PC-3 (cell line): ENCODE data around the gene CELSR2. TPM values are rescaled to one million over a fixed set of nuclear protein-coding genes. Genes with fewer than 3 reads are reported as not detected.

ENCODE experiments used
- ATAC-seq: fragments of 200-7000 bp; cut with Tn5 transposase; 2 replicates; pipeline ENCODE4 v1.9.1; 2020; ENCODE audit warnings: mild to moderate bottlenecking, moderate library complexity
- BruUV-seq: library from RNA; stranded (reverse); fragments of 400-500 nt; replicated peaks from 2 replicates; lab custom pipeline; 2021; lab: Mats Ljungman, UMichigan
- CTCF ChIA-PET: fragments of 300-600 bp; sonication (Branson Sonifier 250); formaldehyde crosslinking; loops from one replicate; lab custom pipeline; 2022; ENCODE audit warnings: antibody characterized with exemption; lab: Charles Lee
- POLR2A ChIA-PET: fragments of 300-600 bp; sonication (Branson Sonifier 250); formaldehyde crosslinking; loops from one replicate; lab custom pipeline; 2022; ENCODE audit warnings: antibody characterized with exemption; ENCODE audit not compliant: unreplicated experiment; lab: Charles Lee
- DNase-seq: peaks from one replicate; pipeline ENCODE4 v3.0.0-alpha.2; 2015
- H2AFZ ChIP-seq: fragments of 300-600 bp; sonication (generic); 2 replicates; pipeline ENCODE4 v1.6.0; 2016; ENCODE audit warnings: antibody characterized with exemption, low read length
- H3F3A ChIP-seq: fragments of 300-600 bp; sonication (generic); one replicate; pipeline ENCODE4 v1.6.0; 2017; ENCODE audit warnings: antibody characterized with exemption, low read length, control low read depth, mild to moderate bottlenecking; ENCODE audit not compliant: unreplicated experiment
- H3K27ac ChIP-seq: fragments of 300-600 bp; sonication (generic); 2 replicates; pipeline ENCODE4 v1.5.1; 2016; ENCODE audit warnings: mild to moderate bottlenecking, low read length
- H3K27me3 ChIP-seq: fragments of 300-600 bp; sonication (generic); 2 replicates; pipeline ENCODE4 v1.6.1; 2016; ENCODE audit warnings: low read length, mixed read lengths
- H3K36me3 ChIP-seq: fragments of 300-600 bp; sonication (generic); 2 replicates; pipeline ENCODE4 v1.6.1; 2016; ENCODE audit warnings: low read depth, mixed run types, low read length, mixed read lengths
- H3K4me1 ChIP-seq: fragments of 300-600 bp; sonication (generic); 2 replicates; pipeline ENCODE4 v1.5.1; 2016; ENCODE audit warnings: low read length; ENCODE audit not compliant: insufficient read depth
- H3K4me2 ChIP-seq: fragments of 300-600 bp; sonication (generic); 2 replicates; pipeline ENCODE4 v1.6.0; 2016; ENCODE audit warnings: low read length
- H3K4me3 ChIP-seq: fragments of 300-600 bp; sonication (generic); 2 replicates; pipeline ENCODE4 v1.5.1; 2016; ENCODE audit warnings: mild to moderate bottlenecking, low read length, mixed read lengths
- H3K79me2 ChIP-seq: fragments of 300-600 bp; sonication (generic); 2 replicates; pipeline ENCODE4 v1.6.1; 2017; ENCODE audit warnings: low read length, mixed read lengths
- H3K9ac ChIP-seq: fragments of 300-600 bp; sonication (generic); 2 replicates; pipeline ENCODE4 v1.6.0; 2016; ENCODE audit warnings: mild to moderate bottlenecking, low read length
- H3K9me2 ChIP-seq: fragments of 300-600 bp; sonication (generic); replicated peaks from 2 replicates; pipeline ENCODE4 v1.6.1; 2016; ENCODE audit warnings: mixed run types, low read length, mixed read lengths
- H3K9me3 ChIP-seq: fragments of 300-600 bp; sonication (generic); 2 replicates; pipeline ENCODE4 v1.6.1; 2016; ENCODE audit warnings: low read length, mixed read lengths
- H4K20me1 ChIP-seq: fragments of 300-600 bp; sonication (generic); 2 replicates; pipeline ENCODE4 v1.6.1; 2016; ENCODE audit warnings: low read length, mixed read lengths
- CTCF ChIP-seq: fragments of 300-600 bp; sonication (generic); conservative IDR thresholded peaks from 2 replicates; pipeline ENCODE4 v1.5.1; 2017; ENCODE audit warnings: antibody characterized with exemption, low read depth, mild to moderate bottlenecking, low read length
- EZH2 ChIP-seq: fragments of 300-600 bp; sonication (generic); IDR thresholded peaks from one replicate; pipeline ENCODE4 v1.6.1; 2017; ENCODE audit warnings: antibody characterized with exemption, mild to moderate bottlenecking, low read length; ENCODE audit not compliant: unreplicated experiment
- EZH2phosphoT487 ChIP-seq: fragments of 300-600 bp; sonication (generic); IDR thresholded peaks from 2 replicates; pipeline ENCODE4 v1.6.1; 2018; ENCODE audit warnings: mild to moderate bottlenecking, antibody characterized with exemption, low read length, borderline replicate concordance
- intact Hi-C: fragments of 100-400 bp; cut with micrococcal nuclease; formaldehyde crosslinking; loops from 2 replicates; pipeline ENCODE4 v1.9.0; 2023
- total RNA-seq: library from RNA; depleted of rRNA; stranded (reverse); fragments of >200 nt; gene quantifications from 2 replicates; pipeline ENCODE4 v1.2.3, GENCODE V29; 2014

Gene CELSR2
- total RNA-seq, 1 experiment from 2014 or later: 3.6 TPM

GRCh38 chr1:109238382-109238781 is 11.0 kb upstream of the CELSR2 start:
- Histone ChIP-seq H3K9me2 (no peaks in the 10 kb centered on the region), H4K20me1 (no peaks in the 10 kb centered on the region), H3K36me3 (peaks cover 47% of the 10 kb centered on the region), H3F3A (no peaks in the 10 kb centered on the region), H3K4me2 (no peak overlapping the region), H3K4me1 (peaks cover 14% of the 10 kb centered on the region), H3K4me3 (no peak overlapping the region), H3K9ac (no peak overlapping the region), H3K79me2 (no peaks in the 10 kb centered on the region), H3K27ac (no peak overlapping the region), H3K9me3 (no peaks in the 10 kb centered on the region), H3K27me3 (no peaks in the 10 kb centered on the region), H2AFZ (no peak overlapping the region)
- intact Hi-C loops: no loop called here
- no TSS peak for BruUV-seq
- ChIA-PET POLR2A (interaction anchor here (0.6 kb wide), 1 partner anchor 13 kb away, joined by 4 read pairs; no protein-coding TSS in a partner anchor), CTCF (interaction anchor here (1.5 kb wide), 1 partner anchor 37 kb away, joined by 6 read pairs; no protein-coding TSS in a partner anchor)
- no peak for DNase-seq
- TF ChIP-seq CTCF (no peak), EZH2 (no peak), EZH2phosphoT487 (no peak)
- no peak for ATAC-seq

GRCh38 chr1:109239047-109239408 is 10.3 kb upstream of the CELSR2 start:
- H3K9me2 ChIP-seq: no peaks in the 10 kb centered on the region
- H3K27ac ChIP-seq: no peak overlapping the region
- no peaks in the 10 kb centered on the region for H3K79me2 ChIP-seq
- no peak overlapping the region for H2AFZ ChIP-seq
- peaks cover 14% of the 10 kb centered on the region for H3K4me1 ChIP-seq
- no peaks in the 10 kb centered on the region for H3K9me3 ChIP-seq
- CTCF ChIA-PET: interaction anchor here (1.1 to 1.5 kb wide), 3 partner anchors 25 to 159 kb away, joined by 3 to 6 read pairs (median 4); partner anchors contain the start of gene SORT1
- DNase-seq: no peak
- peaks cover 47% of the 10 kb centered on the region for H3K36me3 ChIP-seq
- H4K20me1 ChIP-seq: no peaks in the 10 kb centered on the region
- no TSS peak for BruUV-seq
- TF ChIP-seq CTCF (no peak), EZH2 (no peak), EZH2phosphoT487 (no peak)
- H3K4me2 ChIP-seq: no peak overlapping the region
- H3F3A ChIP-seq: no peaks in the 10 kb centered on the region
- no peak overlapping the region for H3K9ac ChIP-seq
- ATAC-seq: no peak
- H3K27me3 ChIP-seq: no peaks in the 10 kb centered on the region
- intact Hi-C loops: no loop called here
- H3K4me3 ChIP-seq: no peak overlapping the region
- POLR2A ChIA-PET: no interaction called here

- no peak overlapping the region for H3K4me3 ChIP-seq
- H3K27ac ChIP-seq: peak overlapping the region; percentile 66
- CTCF ChIA-PET: interaction anchor here (0.6 to 1.5 kb wide), 6 partner anchors 24 to 416 kb away, joined by 3 to 6 read pairs (median 4); partner anchors contain the start of gene SORT1
Observed at GRCh38 chr1:109239409-109240068, 9.8 kb upstream of the CELSR2 start.

More at GRCh38 chr1:109239409-109240068, 9.8 kb upstream of the CELSR2 start:
- Histone ChIP-seq H3K9me3 (no peaks in the 10 kb centered on the region), H2AFZ (no peak overlapping the region), H4K20me1 (no peaks in the 10 kb centered on the region), H3K4me2 (no peak overlapping the region), H3K9ac (no peak overlapping the region), H3F3A (no peaks in the 10 kb centered on the region), H3K4me1 (peaks cover 14% of the 10 kb centered on the region), H3K79me2 (no peaks in the 10 kb centered on the region), H3K36me3 (peaks cover 43% of the 10 kb centered on the region), H3K9me2 (no peaks in the 10 kb centered on the region), H3K27me3 (no peaks in the 10 kb centered on the region)
- DNase-seq (peak; percentile 46), ATAC-seq (peak; percentile 46)
- peak; percentile 62 for TF ChIP-seq CTCF
- TF ChIP-seq EZH2phosphoT487: no peak
- no TSS peak for BruUV-seq
- intact Hi-C loops: no loop called here
- POLR2A ChIA-PET: no interaction called here
